ENCODE results near the gene PHETA1. TPM values are rescaled to one million over a fixed set of nuclear protein-coding genes. Genes with fewer than 3 reads are reported as not detected.
"Not testable (repeated sequence)": the region's sequence is repeated elsewhere in the genome, so short reads cannot be mapped to it uniquely, and the experiment has no call there.

Gene PHETA1
- total and polyA plus RNA-seq, 3 donors from 2014 or later, result 13.7 to 27.2 (median 16.1) TPM

GRCh38 chr12:111338096-111338495 is 30.8 kb downstream of the PHETA1 start:
- 81 to 84% methylated on average over 8 to 12 of the region's 12 CpGs for WGBS, 2 donors
- H3K9me3 ChIP-seq, result no peaks in the 10 kb centered on the region
- no peak for DNase-seq
- no peaks in the 10 kb centered on the region for H3K27me3 ChIP-seq
- H3K36me3 ChIP-seq (ENCODE audit: low read depth, missing control alignments), result no peaks in the 10 kb centered on the region
- H3K4me3 ChIP-seq, result no peak overlapping the region
- no peak overlapping the region for H3K27ac ChIP-seq
- intact Hi-C loops (cut with DNase I; ENCODE audit: low total_unique reads), result no loop called here
- no peaks in the 10 kb centered on the region for H3K4me1 ChIP-seq
- TF ChIP-seq CTCF (IDR thresholded peaks at IDR 0.05) (no peak), POLR2A (IDR thresholded peaks at IDR 0.05) (no peak)

DNA sequence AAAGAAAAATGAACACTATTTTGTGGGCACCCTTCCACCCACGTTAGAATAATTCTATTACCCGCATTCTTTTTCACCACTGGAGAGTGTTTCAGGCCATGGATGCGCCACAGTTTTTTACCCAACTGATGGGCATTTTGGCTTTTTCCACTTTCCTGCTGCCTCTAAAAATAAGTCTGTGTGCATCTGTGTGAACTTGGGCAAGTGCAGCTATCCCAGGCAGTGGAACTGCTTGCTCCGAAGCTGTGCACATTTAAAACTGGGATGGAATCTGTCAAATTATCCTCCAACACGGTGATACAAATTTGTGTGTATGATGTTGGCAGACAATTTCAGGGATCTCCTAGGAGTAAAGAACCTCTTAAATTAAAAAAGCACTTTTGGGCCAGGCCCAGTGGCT is 31.5 kb downstream of the PHETA1 start:
- no peak overlapping the region for H3K27ac ChIP-seq
- no peaks in the 10 kb centered on the region for H3K4me1 ChIP-seq
- WGBS, 2 donors, result 81 to 88% methylated on average over 5 of the region's 5 CpGs
- DNase-seq, result no peak
- H3K4me3 ChIP-seq, result no peak overlapping the region
- H3K9me3 ChIP-seq, result no peaks in the 10 kb centered on the region
- no peak for TF ChIP-seq POLR2A (IDR thresholded peaks at IDR 0.05)
- TF ChIP-seq CTCF (IDR thresholded peaks at IDR 0.05), result no peak
- intact Hi-C loops (cut with DNase I; ENCODE audit: low total_unique reads), result no loop called here
- no peaks in the 10 kb centered on the region for H3K36me3 ChIP-seq (ENCODE audit: low read depth, missing control alignments)
- H3K27me3 ChIP-seq, result no peaks in the 10 kb centered on the region

DNA sequence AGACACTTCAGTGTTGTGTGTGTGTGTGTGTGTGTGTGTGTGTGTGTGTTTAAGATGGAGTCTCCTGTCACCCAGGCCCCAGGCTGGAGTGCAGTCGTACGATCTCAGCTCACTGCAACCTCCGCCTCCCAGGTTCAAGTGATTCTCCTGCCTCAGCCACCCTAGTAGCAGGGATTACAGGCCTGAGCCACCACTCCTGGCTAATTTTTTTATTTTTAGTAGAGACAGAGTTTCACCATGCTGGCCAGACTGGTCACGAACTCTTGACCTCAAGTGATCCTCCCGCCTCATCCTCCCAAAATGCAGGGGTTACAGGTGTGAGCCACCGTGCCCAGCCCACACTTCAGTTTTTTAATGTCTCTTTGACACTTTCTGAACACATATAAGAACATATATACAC is 32.5 kb downstream of the PHETA1 start:
- H3K36me3 ChIP-seq (ENCODE audit: low read depth, missing control alignments); H3K27ac ChIP-seq; H3K4me1 ChIP-seq; H3K27me3 ChIP-seq; H3K9me3 ChIP-seq; intact Hi-C loops (cut with DNase I; ENCODE audit: low total_unique reads); DNase-seq; H3K4me3 ChIP-seq: not testable (repeated sequence)
- WGBS, 2 donors, result 89 to 90% methylated on average over 6 of the region's 6 CpGs

GRCh38 chr12:111335811-111336210 is 33.1 kb downstream of the PHETA1 start:
- Histone ChIP-seq H3K27me3 (no peaks in the 10 kb centered on the region), H3K36me3 (ENCODE audit: low read depth, missing control alignments) (no peaks in the 10 kb centered on the region), H3K4me1 (no peaks in the 10 kb centered on the region), H3K4me3 (no peak overlapping the region), H3K9me3 (no peaks in the 10 kb centered on the region), H3K27ac (no peak overlapping the region)
- TF ChIP-seq CTCF (IDR thresholded peaks at IDR 0.05) (no peak), POLR2A (IDR thresholded peaks at IDR 0.05) (no peak)
- WGBS, 2 donors, result 78 to 80% methylated on average over 7 of the region's 7 CpGs
- no peak for DNase-seq
- intact Hi-C loops (cut with DNase I; ENCODE audit: low total_unique reads), result no loop called here

GRCh38 chr12:111335301-111335700 is 33.6 kb downstream of the PHETA1 start:
- H3K36me3 ChIP-seq (ENCODE audit: low read depth, missing control alignments); H3K27ac ChIP-seq; DNase-seq; H3K9me3 ChIP-seq; H3K4me1 ChIP-seq; intact Hi-C loops (cut with DNase I; ENCODE audit: low total_unique reads); H3K27me3 ChIP-seq; H3K4me3 ChIP-seq: not testable (repeated sequence)
- WGBS, 2 donors, result 90% methylated on average over 10 of the region's 10 CpGs

DNA sequence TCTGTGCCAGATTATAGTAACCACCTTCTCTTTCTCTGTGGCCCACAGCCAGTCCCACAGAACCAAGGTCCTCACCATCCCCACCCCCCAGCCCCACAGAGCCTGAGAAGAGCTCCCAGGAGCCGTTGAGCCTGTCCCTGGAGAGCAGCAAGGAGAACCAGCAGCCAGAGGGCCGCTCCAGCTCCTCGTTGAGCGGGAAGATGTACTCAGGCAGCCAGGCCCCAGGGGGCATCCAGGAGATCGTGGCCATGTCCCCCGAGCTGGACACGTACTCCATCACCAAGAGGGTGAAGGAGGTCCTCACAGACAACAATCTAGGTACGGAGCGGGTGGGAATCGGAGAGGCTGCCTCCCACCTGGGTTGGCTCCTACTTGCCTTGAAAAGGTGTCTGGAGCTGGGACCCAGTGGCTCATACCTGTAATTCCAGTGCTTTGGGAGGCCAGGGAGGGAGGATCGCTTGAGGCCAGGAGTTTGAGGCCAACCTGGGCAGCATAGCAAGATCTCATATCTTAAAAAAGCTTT is 34.4 kb downstream of the PHETA1 start:
- Histone ChIP-seq H3K4me1 (no peaks in the 10 kb centered on the region), H3K27ac (no peak overlapping the region), H3K36me3 (ENCODE audit: low read depth, missing control alignments) (no peaks in the 10 kb centered on the region), H3K9me3 (no peaks in the 10 kb centered on the region), H3K4me3 (no peak overlapping the region), H3K27me3 (no peaks in the 10 kb centered on the region)
- TF ChIP-seq CTCF (IDR thresholded peaks at IDR 0.05), result no peak
- no peak for TF ChIP-seq POLR2A (IDR thresholded peaks at IDR 0.05)
- 92 to 95% methylated on average over 8 to 11 of the region's 11 CpGs for WGBS, 2 donors
- intact Hi-C loops (cut with DNase I; ENCODE audit: low total_unique reads), result no loop called here
- DNase-seq, result no peak

Data from testis (tissue), 3 donors.